ENCODE measurements around the gene BRSK1. TPM values are rescaled to one million over a fixed set of nuclear protein-coding genes. Genes with fewer than 3 reads are reported as not detected.

Gene BRSK1
- total and polyA plus RNA-seq, 10 of the 15 experiments (the other 5 are each of a cell fraction or from before 2014, with no cell fraction given), result 0.03 to 0.76 (median 0.25) TPM; not detected in 4

DNA sequence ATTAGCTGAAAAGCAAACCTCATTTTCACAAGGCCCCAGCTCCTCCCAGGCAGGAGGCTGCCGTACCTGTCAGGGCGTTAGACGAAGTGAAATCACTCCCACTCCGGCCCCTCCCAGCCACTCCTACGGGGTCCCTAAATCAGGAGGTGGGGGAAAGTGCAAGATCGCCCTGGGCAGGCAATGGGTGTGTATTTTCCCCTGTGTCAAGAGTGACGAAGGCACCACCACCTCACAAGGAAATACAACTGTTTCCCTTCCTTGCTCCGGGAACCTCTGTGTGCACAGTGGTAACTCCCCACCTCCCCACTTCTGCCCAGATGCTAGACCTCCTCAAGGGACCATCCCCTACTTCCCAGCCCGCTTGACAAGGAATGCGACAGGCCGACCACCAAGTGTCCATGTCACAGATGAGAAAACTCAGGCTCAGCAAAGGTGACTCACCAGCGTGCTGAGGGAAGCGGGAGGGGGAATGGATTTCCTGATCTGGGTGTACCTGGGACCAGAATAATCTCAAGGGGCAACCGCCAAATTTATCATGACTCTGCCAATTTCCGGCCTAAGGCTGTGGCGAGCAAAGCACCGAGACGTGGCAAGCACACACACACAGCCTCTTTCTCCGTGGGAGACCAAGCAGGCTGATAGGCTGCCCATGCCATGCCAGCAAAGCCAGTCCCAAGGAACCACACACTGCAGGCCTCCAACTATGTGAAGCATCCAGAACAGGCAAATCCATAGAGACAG lies 32.3 kb upstream of the BRSK1 start (continued):
- TF ChIP-seq, protein P1, sequence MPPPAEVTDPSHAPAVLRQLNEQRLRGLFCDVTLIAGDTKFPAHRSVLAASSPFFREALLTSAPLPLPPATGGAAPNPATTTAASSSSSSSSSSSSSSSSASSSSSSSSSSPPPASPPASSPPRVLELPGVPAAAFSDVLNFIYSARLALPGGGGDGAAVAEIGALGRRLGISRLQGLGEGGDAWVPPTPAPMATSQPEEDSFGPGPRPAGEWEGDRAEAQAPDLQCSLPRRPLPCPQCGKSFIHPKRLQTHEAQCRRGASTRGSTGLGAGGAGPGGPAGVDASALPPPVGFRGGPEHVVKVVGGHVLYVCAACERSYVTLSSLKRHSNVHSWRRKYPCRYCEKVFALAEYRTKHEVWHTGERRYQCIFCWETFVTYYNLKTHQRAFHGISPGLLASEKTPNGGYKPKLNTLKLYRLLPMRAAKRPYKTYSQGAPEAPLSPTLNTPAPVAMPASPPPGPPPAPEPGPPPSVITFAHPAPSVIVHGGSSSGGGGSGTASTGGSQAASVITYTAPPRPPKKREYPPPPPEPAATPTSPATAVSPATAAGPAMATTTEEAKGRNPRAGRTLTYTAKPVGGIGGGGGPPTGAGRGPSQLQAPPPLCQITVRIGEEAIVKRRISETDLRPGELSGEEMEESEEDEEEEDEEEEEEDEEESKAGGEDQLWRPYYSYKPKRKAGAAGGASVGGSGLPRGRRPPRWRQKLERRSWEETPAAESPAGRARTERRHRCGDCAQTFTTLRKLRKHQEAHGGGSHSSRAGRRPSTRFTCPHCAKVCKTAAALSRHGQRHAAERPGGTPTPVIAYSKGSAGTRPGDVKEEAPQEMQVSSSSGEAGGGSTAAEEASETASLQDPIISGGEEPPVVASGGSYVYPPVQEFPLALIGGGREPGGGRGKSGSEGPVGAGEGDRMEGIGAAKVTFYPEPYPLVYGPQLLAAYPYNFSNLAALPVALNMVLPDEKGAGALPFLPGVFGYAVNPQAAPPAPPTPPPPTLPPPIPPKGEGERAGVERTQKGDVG (CRISPR knock-in tag; IDR thresholded peaks at IDR 0.05), result no peak
- TF ChIP-seq, protein P2, sequence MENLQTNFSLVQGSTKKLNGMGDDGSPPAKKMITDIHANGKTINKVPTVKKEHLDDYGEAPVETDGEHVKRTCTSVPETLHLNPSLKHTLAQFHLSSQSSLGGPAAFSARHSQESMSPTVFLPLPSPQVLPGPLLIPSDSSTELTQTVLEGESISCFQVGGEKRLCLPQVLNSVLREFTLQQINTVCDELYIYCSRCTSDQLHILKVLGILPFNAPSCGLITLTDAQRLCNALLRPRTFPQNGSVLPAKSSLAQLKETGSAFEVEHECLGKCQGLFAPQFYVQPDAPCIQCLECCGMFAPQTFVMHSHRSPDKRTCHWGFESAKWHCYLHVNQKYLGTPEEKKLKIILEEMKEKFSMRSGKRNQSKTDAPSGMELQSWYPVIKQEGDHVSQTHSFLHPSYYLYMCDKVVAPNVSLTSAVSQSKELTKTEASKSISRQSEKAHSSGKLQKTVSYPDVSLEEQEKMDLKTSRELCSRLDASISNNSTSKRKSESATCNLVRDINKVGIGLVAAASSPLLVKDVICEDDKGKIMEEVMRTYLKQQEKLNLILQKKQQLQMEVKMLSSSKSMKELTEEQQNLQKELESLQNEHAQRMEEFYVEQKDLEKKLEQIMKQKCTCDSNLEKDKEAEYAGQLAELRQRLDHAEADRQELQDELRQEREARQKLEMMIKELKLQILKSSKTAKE (IDR thresholded peaks at IDR 0.05; ENCODE audit: low read depth, poor library complexity, severe bottlenecking), result no peak
